ENCODE measurements around the gene REX1BD.
A peak's percentile ranks its signal among the peaks of the same experiment; 100 is the strongest.

The REX1BD gene

GRCh38 chr19:18618236-18618635, 29.6 kb downstream of the REX1BD start:
- DNase-seq, result no peak

GRCh38 chr19:18620311-18620710, 31.7 kb downstream of the REX1BD start:
- no peak for DNase-seq

GRCh38 chr19:18620902-18621301, 32.3 kb downstream of the REX1BD start:
- DNase-seq, result no peak

GRCh38 chr19:18626906-18627305, 38.3 kb downstream of the REX1BD start:
- no peak for DNase-seq

GRCh38 chr19:18629166-18630088, 40.8 kb downstream of the REX1BD start:
- no peak for DNase-seq

- peak; percentile 29 for DNase-seq
These were observed 44.7 kb downstream of the REX1BD start for GRCh38 chr19:18633321-18633720.

- no peak for DNase-seq
These were observed 46.2 kb downstream of the REX1BD start for GRCh38 chr19:18634612-18635297.

- DNase-seq, result no peak
These were observed 47.2 kb downstream of the REX1BD start for GRCh38 chr19:18635831-18636182.

GRCh38 chr19:18636183-18636968, 47.8 kb downstream of the REX1BD start:
- peak; percentile 94 for DNase-seq

- no peak for DNase-seq
These were observed 48.5 kb downstream of the REX1BD start, which contains the start of gene KLHL26 for GRCh38 chr19:18636969-18637629. Gene KLHL26, plus strand, starts transcription at chr19:18637028. Its CDS starts 27 bp downstream, at chr19:18637055.

GRCh38 chr19:18637673-18638630, 49.4 kb downstream of the REX1BD start:
- DNase-seq, result no peak

GRCh38 chr19:18639706-18640243, 51.2 kb downstream of the REX1BD start:
- DNase-seq, result no peak
